Lower leg skin (tissue), 4 donors: ENCODE results near the gene ANGPTL2. TPM values are rescaled to one million over a fixed set of nuclear protein-coding genes. Genes with fewer than 3 reads are reported as not detected.
A peak's percentile ranks its signal among the peaks of the same experiment; 100 is the strongest.

Experiments
- DNase-seq, 2 donors: peaks; one replicate each; pipeline ENCODE4 v3.0.0-alpha.2; 2019; ENCODE audit warnings: low spot score in 2 of 2
- H3K4me3 ChIP-seq: fragments of 200-600 bp; sonication (generic); 2 replicates; pipeline ENCODE4 v1.5.1; 2017; ENCODE audit warnings: mild to moderate bottlenecking, low read depth; ENCODE audit not compliant: poor library complexity, severe bottlenecking
- POLR2A ChIP-seq, 2 donors: fragments of 450-650 bp; IDR thresholded peaks; one replicate each; pipeline ENCODE4 v1.6.1; 2016 to 2017; ENCODE audit warnings: antibody characterized with exemption in 2 of 2, mild to moderate bottlenecking in 1 of 2, moderate library complexity in 1 of 2
- WGBS, 2 donors: methylation state at CpG; one replicate each; pipeline ENCODE4 v1.1.5; 2018; 5-methylcytosine and 5-hydroxymethylcytosine counted together
- intact Hi-C: fragments of 100-400 bp; cut with DNase I; formaldehyde crosslinking; loops from one replicate; pipeline ENCODE4 v1.15.0; 2023; ENCODE audit warnings: low total_unique reads
- total RNA-seq, 4 donors: library from RNA; depleted of rRNA; stranded (reverse); fragments of >200 nt; gene quantifications; one replicate each; pipeline ENCODE4 v1.1.0, GENCODE V29; 2016
- TF ChIP-seq, protein P1 (sequence below), 3 donors: fragments of 450-650 bp; IDR thresholded peaks; one replicate each; pipeline ENCODE4 v1.5.1; 2016; ENCODE audit warnings: antibody characterized with exemption in 3 of 3, mild to moderate bottlenecking in 3 of 3, moderate library complexity in 2 of 3

Gene ANGPTL2
- total RNA-seq, 4 donors from 2014 or later = 10.5 to 37.8 (median 18.5) TPM

GRCh38 chr9:127168756-127169574 is 46.5 kb upstream of the ANGPTL2 start:
- WGBS, 2 donors = 89% methylated on average over 10 of the region's 10 CpGs
- no peak for TF ChIP-seq POLR2A (IDR thresholded peaks at IDR 0.05)
- TF ChIP-seq, protein P1, sequence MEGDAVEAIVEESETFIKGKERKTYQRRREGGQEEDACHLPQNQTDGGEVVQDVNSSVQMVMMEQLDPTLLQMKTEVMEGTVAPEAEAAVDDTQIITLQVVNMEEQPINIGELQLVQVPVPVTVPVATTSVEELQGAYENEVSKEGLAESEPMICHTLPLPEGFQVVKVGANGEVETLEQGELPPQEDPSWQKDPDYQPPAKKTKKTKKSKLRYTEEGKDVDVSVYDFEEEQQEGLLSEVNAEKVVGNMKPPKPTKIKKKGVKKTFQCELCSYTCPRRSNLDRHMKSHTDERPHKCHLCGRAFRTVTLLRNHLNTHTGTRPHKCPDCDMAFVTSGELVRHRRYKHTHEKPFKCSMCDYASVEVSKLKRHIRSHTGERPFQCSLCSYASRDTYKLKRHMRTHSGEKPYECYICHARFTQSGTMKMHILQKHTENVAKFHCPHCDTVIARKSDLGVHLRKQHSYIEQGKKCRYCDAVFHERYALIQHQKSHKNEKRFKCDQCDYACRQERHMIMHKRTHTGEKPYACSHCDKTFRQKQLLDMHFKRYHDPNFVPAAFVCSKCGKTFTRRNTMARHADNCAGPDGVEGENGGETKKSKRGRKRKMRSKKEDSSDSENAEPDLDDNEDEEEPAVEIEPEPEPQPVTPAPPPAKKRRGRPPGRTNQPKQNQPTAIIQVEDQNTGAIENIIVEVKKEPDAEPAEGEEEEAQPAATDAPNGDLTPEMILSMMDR (IDR thresholded peaks at IDR 0.05) = no peak
- intact Hi-C loops = no loop called here
- no peak overlapping the region for H3K4me3 ChIP-seq
- peak in 1 of 2 donors; percentile 62 for DNase-seq

DNA sequence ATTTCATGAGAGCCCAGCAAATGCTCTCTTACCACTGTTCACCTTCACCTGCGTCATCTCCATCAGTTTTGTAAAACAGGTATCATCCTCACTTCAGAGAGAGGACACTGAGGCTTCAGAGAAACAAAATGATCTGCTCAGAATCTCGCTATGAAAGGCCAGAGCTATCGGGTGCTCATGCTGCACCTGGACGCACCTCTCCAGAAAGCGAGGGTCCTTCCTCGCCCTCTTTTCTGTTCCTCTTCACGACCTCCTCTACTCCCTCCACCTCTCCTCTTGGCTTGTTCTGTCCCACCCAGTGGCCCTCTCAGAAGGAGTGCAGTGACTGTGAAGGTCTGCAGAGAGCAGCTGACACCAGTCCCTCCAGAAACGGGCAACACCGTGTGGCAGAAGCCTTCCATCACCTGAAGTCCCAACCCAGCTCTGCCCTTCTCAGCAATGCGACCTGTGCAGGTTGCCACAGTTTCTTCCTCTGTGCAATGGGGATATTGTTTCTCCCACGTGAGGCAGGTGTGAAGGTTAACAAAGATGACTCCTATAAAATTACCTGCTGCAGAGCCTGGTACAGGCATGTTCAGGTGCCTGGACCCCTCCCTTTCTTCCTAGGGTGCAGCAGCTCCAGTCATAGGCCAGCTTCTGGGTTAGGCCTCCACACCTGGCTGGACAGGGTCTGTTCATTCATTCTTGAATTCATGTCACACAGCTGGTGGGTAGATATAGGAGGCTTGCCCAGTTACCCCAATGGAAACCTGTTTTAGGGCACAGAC is 45.3 kb upstream of the ANGPTL2 start:
- DNase-seq = peak in 1 of 2 donors; percentile 59

DNA sequence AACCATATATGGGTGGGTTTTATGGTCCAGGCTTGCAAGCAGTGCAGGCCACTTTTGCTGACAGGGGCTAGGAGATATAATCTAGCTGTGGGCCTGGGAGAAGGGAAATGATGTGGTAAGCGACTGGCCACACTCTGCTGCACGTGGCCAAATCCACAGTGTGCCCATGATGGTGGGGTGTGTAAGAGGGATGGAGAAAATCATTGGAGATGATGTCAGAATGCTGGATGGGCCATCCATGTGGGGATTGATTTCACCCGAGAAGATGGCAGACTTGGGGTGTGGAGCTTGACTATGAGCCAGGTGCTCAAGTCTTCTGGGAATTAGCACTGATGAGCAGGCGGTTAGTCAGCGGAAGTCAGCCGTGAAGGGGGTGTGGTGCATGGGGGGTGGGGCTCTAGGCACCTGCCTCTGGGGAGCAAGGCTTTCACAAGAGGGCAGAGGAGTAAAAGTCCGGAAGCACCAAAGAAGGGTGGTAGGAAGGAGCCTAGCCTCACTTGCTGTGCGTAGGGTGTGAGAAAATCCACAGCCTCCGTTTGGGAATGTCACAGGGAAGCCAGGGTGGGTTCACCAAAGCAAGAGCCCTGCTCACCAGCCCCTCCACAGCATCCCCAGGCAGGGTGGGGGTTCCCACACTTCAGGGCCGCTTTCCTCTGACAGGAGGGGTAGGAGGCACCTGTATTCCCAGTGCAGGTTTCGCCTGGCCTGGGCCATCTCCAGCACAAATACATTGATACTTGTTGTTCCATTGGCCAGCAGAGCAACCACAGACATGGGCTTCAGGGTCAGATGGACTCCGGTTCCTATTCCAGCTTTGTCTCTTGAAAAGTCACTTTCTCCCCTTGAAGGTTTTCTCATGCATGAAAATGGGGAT is 44.5 kb upstream of the ANGPTL2 start:
- 69 to 71% methylated on average over 12 of the region's 12 CpGs for WGBS, 2 donors
- peak in 1 of 2 donors; percentile 84 for DNase-seq
- intact Hi-C loops = no loop called here
- no peak overlapping the region for H3K4me3 ChIP-seq
- TF ChIP-seq, protein P1 (IDR thresholded peaks at IDR 0.05) = no peak
- TF ChIP-seq POLR2A (IDR thresholded peaks at IDR 0.05) = no peak

More for the DNA sequence above, 45.3 kb upstream of the ANGPTL2 start:
- intact Hi-C loops = no loop called here
- 94 to 97% methylated on average over 11 of the region's 11 CpGs for WGBS, 2 donors
- H3K4me3 ChIP-seq = no peak overlapping the region
- no peak for TF ChIP-seq POLR2A (IDR thresholded peaks at IDR 0.05)
- TF ChIP-seq, protein P1 (IDR thresholded peaks at IDR 0.05) = no peak

GRCh38 chr9:127166111-127166510 is 43.7 kb upstream of the ANGPTL2 start:
- no peak overlapping the region for H3K4me3 ChIP-seq
- intact Hi-C loops = no loop called here
- 74 to 75% methylated on average over 5 of the region's 5 CpGs for WGBS, 2 donors
- TF ChIP-seq POLR2A (IDR thresholded peaks at IDR 0.05) = no peak
- TF ChIP-seq, protein P1 (IDR thresholded peaks at IDR 0.05) = no peak
- DNase-seq = no peak

DNA sequence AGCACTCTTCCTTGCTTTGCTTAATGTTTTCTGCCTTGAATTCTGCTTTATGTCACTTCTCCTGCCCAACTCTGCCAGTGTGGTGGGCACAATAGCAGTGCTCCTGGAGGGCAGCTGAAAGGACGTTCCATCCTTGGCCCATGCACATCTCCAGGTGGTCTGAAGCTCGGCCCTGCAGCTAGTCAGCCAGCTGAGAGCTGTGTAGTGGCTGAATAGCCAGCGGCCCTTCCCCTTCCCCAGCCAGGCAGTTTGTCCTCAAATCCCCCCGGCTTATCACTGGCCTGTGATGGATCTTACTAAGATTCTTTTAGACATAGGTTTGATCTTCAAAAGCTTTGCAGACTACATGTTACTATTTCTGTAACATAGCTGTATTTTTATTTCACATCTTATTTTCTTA is 42.7 kb upstream of the ANGPTL2 start:
- 93 to 97% methylated on average over 4 of the region's 4 CpGs for WGBS, 2 donors
- intact Hi-C loops = no loop called here
- peak in 1 of 2 donors; percentile 60 for DNase-seq
- TF ChIP-seq POLR2A (IDR thresholded peaks at IDR 0.05) = no peak
- TF ChIP-seq, protein P1 (IDR thresholded peaks at IDR 0.05) = no peak
- H3K4me3 ChIP-seq = no peak overlapping the region
